ENCODE results near the gene ATOH8. TPM values are rescaled to one million over a fixed set of nuclear protein-coding genes. Genes with fewer than 3 reads are reported as not detected.

The ATOH8 gene
- total RNA-seq, 2 experiments from 2014 or later: not detected

DNA sequence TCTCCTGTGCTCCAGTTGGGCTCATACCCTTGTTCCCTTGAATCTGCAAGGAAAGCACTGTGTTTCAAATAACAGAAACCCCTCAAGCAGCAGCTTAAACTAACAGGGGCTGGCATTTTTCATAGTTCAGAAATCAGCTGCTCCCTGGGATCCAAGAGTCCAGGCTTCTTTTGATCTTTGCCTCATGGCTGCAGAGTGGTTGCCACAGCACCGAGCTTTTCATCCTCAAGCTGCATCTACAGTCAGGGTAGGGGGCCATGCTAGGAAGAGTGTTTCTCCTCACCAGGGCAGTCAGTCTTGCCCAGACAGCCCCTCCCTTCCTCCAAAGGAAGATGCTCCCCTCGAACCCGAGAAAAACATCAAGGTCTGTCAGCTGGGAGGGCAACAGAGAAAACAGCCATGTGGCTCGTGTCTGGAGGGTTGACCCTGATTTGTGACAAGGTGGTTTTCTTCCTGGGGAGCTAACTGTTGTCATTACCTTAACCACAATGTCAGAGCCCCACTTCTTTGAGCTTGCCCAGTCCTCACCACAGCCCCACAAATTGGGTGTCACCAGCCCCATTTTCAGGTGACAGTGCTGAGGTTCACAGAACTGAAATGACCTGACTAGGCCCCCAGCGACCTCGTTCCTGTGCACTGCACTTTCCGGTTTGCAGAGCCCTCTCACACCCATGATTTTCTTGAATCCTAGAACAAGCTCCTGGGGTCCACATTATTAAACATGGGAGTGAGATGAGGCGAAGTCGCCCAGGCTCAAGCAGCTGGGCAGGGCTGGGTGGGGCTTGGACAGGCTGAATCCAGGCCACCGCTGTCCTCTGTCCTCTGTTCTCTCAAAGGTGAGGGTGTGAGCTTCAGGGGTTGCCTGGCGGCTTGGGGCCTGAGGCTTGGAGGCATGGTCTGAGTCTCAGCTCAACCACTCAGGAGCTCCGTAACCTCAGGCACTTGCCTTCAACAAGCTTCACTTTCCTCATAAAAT is 21.9 kb downstream of the ATOH8 start:
- H3K4me1 ChIP-seq (ENCODE audit: insufficient read depth, low read length): peaks cover 3% of the 10 kb centered on the region
- Mint-ChIP-seq H3K27ac (no peak overlapping the region), H3K36me3 (ENCODE audit: low read depth) (no peaks in the 10 kb centered on the region), H3K4me1 (ENCODE audit: low read depth) (no peaks in the 10 kb centered on the region), H3K9me3 (no peaks in the 10 kb centered on the region), H3K4me3 (no peak overlapping the region), H3K27me3 (peaks cover 36% of the 10 kb centered on the region)
- ChIA-PET CTCF (no interaction called here), POLR2A (no interaction called here)
- no peaks in the 10 kb centered on the region for H3K36me3 ChIP-seq (ENCODE audit: insufficient read depth, low read length)
- peaks cover 12 to 17% of the 10 kb centered on the region in 2 experiments for H3K27me3 ChIP-seq (ENCODE audit: control insufficient read depth in 1 of 2, insufficient read depth in 2 of 2, low read length in 2 of 2)
- intact Hi-C loops (cut with DNase I, micrococcal nuclease): no loop called here
- H3K9me3 ChIP-seq (ENCODE audit: control insufficient read depth in 1 of 2, insufficient read depth in 1 of 2, low read length in 2 of 2): no peaks in the 10 kb centered on the region
- no peak overlapping the region for H3K27ac ChIP-seq (ENCODE audit: low read depth in 1 of 2, low read length in 2 of 2)
- TF ChIP-seq, protein P1, sequence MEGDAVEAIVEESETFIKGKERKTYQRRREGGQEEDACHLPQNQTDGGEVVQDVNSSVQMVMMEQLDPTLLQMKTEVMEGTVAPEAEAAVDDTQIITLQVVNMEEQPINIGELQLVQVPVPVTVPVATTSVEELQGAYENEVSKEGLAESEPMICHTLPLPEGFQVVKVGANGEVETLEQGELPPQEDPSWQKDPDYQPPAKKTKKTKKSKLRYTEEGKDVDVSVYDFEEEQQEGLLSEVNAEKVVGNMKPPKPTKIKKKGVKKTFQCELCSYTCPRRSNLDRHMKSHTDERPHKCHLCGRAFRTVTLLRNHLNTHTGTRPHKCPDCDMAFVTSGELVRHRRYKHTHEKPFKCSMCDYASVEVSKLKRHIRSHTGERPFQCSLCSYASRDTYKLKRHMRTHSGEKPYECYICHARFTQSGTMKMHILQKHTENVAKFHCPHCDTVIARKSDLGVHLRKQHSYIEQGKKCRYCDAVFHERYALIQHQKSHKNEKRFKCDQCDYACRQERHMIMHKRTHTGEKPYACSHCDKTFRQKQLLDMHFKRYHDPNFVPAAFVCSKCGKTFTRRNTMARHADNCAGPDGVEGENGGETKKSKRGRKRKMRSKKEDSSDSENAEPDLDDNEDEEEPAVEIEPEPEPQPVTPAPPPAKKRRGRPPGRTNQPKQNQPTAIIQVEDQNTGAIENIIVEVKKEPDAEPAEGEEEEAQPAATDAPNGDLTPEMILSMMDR (IDR thresholded peaks at IDR 0.05): no peak
- H3K4me3 ChIP-seq (ENCODE audit: low read length): no peak overlapping the region
- DNase-seq: peak in 1 of 14 experiments; percentile 6
- no peak for ATAC-seq (ENCODE audit: poor library complexity)

DNA sequence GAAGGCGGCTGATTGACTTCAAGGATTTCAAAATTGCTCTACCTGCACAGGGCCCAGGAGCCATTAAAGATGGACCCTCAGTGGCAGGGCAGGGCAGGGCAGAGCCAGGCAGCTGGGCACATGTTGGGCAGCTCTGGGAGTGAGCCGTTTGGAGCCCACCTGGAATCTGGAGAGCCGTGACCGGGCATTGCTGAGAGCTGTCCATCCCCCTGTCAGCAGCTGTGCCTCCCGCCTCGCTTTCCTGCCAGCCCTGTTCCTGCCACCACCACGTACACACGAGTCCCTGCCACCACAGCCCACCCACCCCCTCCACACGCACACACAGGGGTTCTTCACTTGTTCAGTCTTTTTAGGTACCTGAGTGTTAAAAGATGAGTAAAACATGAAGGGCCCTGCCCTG is 22.9 kb downstream of the ATOH8 start:
- TF ChIP-seq, protein P1 (IDR thresholded peaks at IDR 0.05): no peak
- H3K27me3 Mint-ChIP-seq: peaks cover 27% of the 10 kb centered on the region
- H3K4me1 ChIP-seq (ENCODE audit: insufficient read depth, low read length): peaks cover 3% of the 10 kb centered on the region
- CTCF ChIA-PET: no interaction called here
- DNase-seq (no peak), ATAC-seq (ENCODE audit: poor library complexity) (no peak)
- H3K4me3 ChIP-seq (ENCODE audit: low read length): no peak overlapping the region
- intact Hi-C loops (cut with DNase I, micrococcal nuclease): no loop called here
- H3K36me3 ChIP-seq (ENCODE audit: insufficient read depth, low read length): no peaks in the 10 kb centered on the region
- no peak overlapping the region for H3K27ac Mint-ChIP-seq
- H3K27me3 ChIP-seq (ENCODE audit: control insufficient read depth in 1 of 2, insufficient read depth in 2 of 2, low read length in 2 of 2): peaks cover 12 to 17% of the 10 kb centered on the region in 2 experiments
- no peaks in the 10 kb centered on the region for H3K9me3 ChIP-seq (ENCODE audit: control insufficient read depth in 1 of 2, insufficient read depth in 1 of 2, low read length in 2 of 2)
- H3K4me1 Mint-ChIP-seq (ENCODE audit: low read depth): no peaks in the 10 kb centered on the region
- H3K27ac ChIP-seq (ENCODE audit: low read depth in 1 of 2, low read length in 2 of 2): no peak overlapping the region
- H3K36me3 Mint-ChIP-seq (ENCODE audit: low read depth): no peaks in the 10 kb centered on the region
- no peaks in the 10 kb centered on the region for H3K9me3 Mint-ChIP-seq
- no peak overlapping the region for H3K4me3 Mint-ChIP-seq
- POLR2A ChIA-PET: no interaction called here

DNA sequence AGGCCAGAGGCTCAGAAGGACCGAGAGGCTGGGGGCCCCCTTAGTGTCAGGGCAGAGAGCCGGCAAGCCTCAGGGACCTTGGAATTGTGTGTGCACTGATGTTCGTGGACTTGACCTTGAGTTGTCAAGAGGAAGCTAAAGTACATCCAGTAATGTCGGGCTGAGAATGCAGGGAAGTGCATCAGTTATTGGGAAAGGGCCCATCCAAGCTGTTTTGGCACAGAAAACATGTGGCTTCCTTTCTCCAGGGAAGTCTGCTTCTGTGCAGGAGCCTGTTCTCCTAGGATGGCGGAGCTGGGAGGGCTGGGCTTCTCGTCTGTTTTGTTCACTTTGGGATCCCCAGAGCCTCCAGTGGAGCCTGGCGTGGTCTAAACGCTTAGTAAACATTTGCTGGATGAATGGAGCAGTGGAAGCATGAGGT is 23.7 kb downstream of the ATOH8 start:
- no peaks in the 10 kb centered on the region for H3K9me3 ChIP-seq (ENCODE audit: control insufficient read depth in 1 of 2, insufficient read depth in 1 of 2, low read length in 2 of 2)
- TF ChIP-seq, protein P1 (IDR thresholded peaks at IDR 0.05): no peak
- H3K4me3 Mint-ChIP-seq: no peak overlapping the region
- H3K27ac ChIP-seq (ENCODE audit: low read depth in 1 of 2, low read length in 2 of 2): no peak overlapping the region
- ChIA-PET POLR2A (no interaction called here), CTCF (no interaction called here)
- DNase-seq (no peak), ATAC-seq (ENCODE audit: poor library complexity) (no peak)
- H3K9me3 Mint-ChIP-seq: no peaks in the 10 kb centered on the region
- H3K36me3 ChIP-seq (ENCODE audit: insufficient read depth, low read length): no peaks in the 10 kb centered on the region
- H3K4me3 ChIP-seq (ENCODE audit: low read length): no peak overlapping the region
- H3K4me1 Mint-ChIP-seq (ENCODE audit: low read depth): no peaks in the 10 kb centered on the region
- H3K36me3 Mint-ChIP-seq (ENCODE audit: low read depth): no peaks in the 10 kb centered on the region
- peaks cover 25% of the 10 kb centered on the region for H3K27me3 Mint-ChIP-seq
- H3K27ac Mint-ChIP-seq: no peak overlapping the region
- H3K27me3 ChIP-seq (ENCODE audit: control insufficient read depth in 1 of 2, insufficient read depth in 2 of 2, low read length in 2 of 2): peaks cover 12 to 17% of the 10 kb centered on the region in 2 experiments
- intact Hi-C loops (cut with DNase I, micrococcal nuclease): no loop called here
- H3K4me1 ChIP-seq (ENCODE audit: insufficient read depth, low read length): no peaks in the 10 kb centered on the region
